K562 (cell line): Measurements from ENCODE around the gene PPP2R2B.

Experiments
- CEBPG ChIP-seq, 3 experiments: fragments of 200-800 bp in 1 of 3; sonication (Bioruptor generic) in 1 of 3; sonication (generic) in 1 of 3; formaldehyde crosslinking in 1 of 3; IDR thresholded peaks in 2 of 3; conservative IDR thresholded peaks in 1 of 3; 2 replicates each; pipeline versions ENCODE4 v1.6.1 to v1.8.0; 2016 to 2022; ENCODE audit warnings: missing compliant biosample characterization in 2 of 3, missing genetic modification characterization in 2 of 3, mild to moderate bottlenecking in 1 of 3, missing genetic modification reagents in 1 of 3
- EP300 ChIP-seq: IDR thresholded peaks from 2 replicates; pipeline ENCODE4 v1.6.1; 2012; ENCODE audit warnings: low read length, improper control_type of control experiment
- ETS2 ChIP-seq: IDR thresholded peaks from 2 replicates; pipeline ENCODE4 v1.6.1; 2016; ENCODE audit warnings: borderline replicate concordance, missing genetic modification characterization, mild to moderate bottlenecking, moderate library complexity, missing compliant biosample characterization; ENCODE audit not compliant: poor library complexity, severe bottlenecking
- HDAC2 ChIP-seq: fragments of 450-650 bp; IDR thresholded peaks from 2 replicates; pipeline ENCODE4 v1.6.1; 2016; ENCODE audit warnings: mild to moderate bottlenecking
- HLTF ChIP-seq: fragments of 450-650 bp; IDR thresholded peaks from 2 replicates; pipeline ENCODE4 v1.6.1; 2016
- KDM1A ChIP-seq, 2 experiments: fragments of 450-650 bp; IDR thresholded peaks; 2 replicates each; pipeline ENCODE4 v1.6.1; 2016; ENCODE audit warnings: mild to moderate bottlenecking in 2 of 2
- MAX ChIP-seq: sonication (generic); formaldehyde crosslinking; IDR thresholded peaks from 2 replicates; pipeline ENCODE4 v1.9.0; 2022; ENCODE audit warnings: mild to moderate bottlenecking, missing genetic modification reagents
- MYBL2 ChIP-seq, 2 experiments: fragments of 450-650 bp in 1 of 2; sonication (generic) in 1 of 2; formaldehyde crosslinking in 1 of 2; IDR thresholded peaks; 2 replicates each; pipeline versions ENCODE4 v1.6.1 to v1.8.1; 2017 to 2022; ENCODE audit warnings: borderline replicate concordance in 1 of 2, inconsistent platforms in 1 of 2, low read depth in 1 of 2, mild to moderate bottlenecking in 1 of 2, missing genetic modification reagents in 1 of 2, moderate library complexity in 1 of 2
- POLR2A ChIP-seq: fragments of 450-650 bp; conservative IDR thresholded peaks from 2 replicates; pipeline ENCODE4 v1.6.1; 2016
- SRF ChIP-seq, 2 experiments: fragments of 250-450, 450-650 bp in 1 of 2; sonication (Bioruptor Pico) in 1 of 2; sonication (generic) in 1 of 2; formaldehyde crosslinking; IDR thresholded peaks; 2 replicates each; pipeline versions ENCODE4 v1.5.0 to v1.5.1; 2020 to 2022; ENCODE audit warnings: mild to moderate bottlenecking in 1 of 2, missing genetic modification reagents in 1 of 2
- ZBED1 ChIP-seq: IDR thresholded peaks from 2 replicates; pipeline ENCODE4 v1.6.1; 2014
- ZFX ChIP-seq: sonication (generic); formaldehyde crosslinking; IDR thresholded peaks from 2 replicates; pipeline ENCODE4 v1.8.0; 2022; ENCODE audit warnings: mild to moderate bottlenecking, missing genetic modification reagents, moderate library complexity
- TF ChIP-seq, protein P1 (sequence below): sonication (generic); formaldehyde crosslinking; IDR thresholded peaks from 2 replicates; pipeline ENCODE4 v1.5.0; 2020; ENCODE audit warnings: missing genetic modification reagents

DNA sequence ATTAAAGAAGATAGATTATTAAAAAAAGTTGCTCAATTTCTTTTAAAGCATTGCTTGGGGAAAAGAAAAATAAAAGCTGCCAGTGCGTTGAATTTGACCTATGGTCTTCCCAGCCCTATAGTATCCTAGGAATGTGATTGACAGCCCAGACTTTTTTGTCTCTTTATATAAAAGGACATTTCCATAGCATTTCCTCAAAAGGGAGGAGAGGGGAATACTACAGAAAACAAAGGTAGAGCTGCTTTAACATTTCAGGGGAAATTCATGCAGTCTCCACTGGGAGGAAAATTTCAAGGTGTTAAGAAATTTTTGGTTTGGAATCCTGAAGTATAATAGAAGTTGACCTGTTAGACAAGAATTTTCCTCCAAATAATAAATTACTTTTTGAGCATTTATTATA is 344.7 kb downstream of the PPP2R2B start:
- TF ChIP-seq HDAC2 = no peak
- TF ChIP-seq MAX (CRISPR knock-in tag) = no peak
- TF ChIP-seq SRF (CRISPR knock-in tag; IDR thresholded peaks at IDR 0.05) = no peak
- TF ChIP-seq ZBED1 = no peak
- no peak for TF ChIP-seq ZFX (CRISPR knock-in tag)
- no peak for TF ChIP-seq HLTF
- TF ChIP-seq KDM1A (IDR thresholded peaks at IDR 0.05) = no peak
- no peak for TF ChIP-seq EP300
- TF ChIP-seq POLR2A = no peak
- no peak for TF ChIP-seq CEBPG (CRISPR knock-in tag; IDR thresholded peaks at IDR 0.05)
- TF ChIP-seq CEBPG (tag; conservative IDR thresholded peaks at IDR 0.05 in 1 of 2, IDR thresholded peaks at IDR 0.05 in 1 of 2) = no peak
- TF ChIP-seq ETS2 (tag) = no peak
- no peak for TF ChIP-seq MYBL2 (IDR thresholded peaks at IDR 0.05; ENCODE audit: low read depth)
- no peak for TF ChIP-seq MYBL2 (CRISPR knock-in tag; IDR thresholded peaks at IDR 0.05; ENCODE audit: borderline replicate concordance)
- TF ChIP-seq, protein P1, sequence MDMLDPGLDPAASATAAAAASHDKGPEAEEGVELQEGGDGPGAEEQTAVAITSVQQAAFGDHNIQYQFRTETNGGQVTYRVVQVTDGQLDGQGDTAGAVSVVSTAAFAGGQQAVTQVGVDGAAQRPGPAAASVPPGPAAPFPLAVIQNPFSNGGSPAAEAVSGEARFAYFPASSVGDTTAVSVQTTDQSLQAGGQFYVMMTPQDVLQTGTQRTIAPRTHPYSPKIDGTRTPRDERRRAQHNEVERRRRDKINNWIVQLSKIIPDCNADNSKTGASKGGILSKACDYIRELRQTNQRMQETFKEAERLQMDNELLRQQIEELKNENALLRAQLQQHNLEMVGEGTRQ (CRISPR knock-in tag) = no peak
